Measurements from ENCODE around the gene MAGEA2. TPM values are rescaled to one million over a fixed set of nuclear protein-coding genes. Genes with fewer than 3 reads are reported as not detected.
"Not testable (repeated sequence)": the region's sequence is repeated elsewhere in the genome, so short reads cannot be mapped to it uniquely, and the experiment has no call there.

MAGEA2 gene
- total RNA-seq, 3 donors from 2014 or later: not detected

GRCh38 chrX:152738560-152738959 is 15.1 kb downstream of the MAGEA2 start:
- Histone ChIP-seq H3K9me3 (no peaks in the 10 kb centered on the region), H3K4me3 (no peak overlapping the region), H3K4me1 (ENCODE audit: low read depth) (no peaks in the 10 kb centered on the region), H3K36me3 (ENCODE audit: low read depth) (no peaks in the 10 kb centered on the region)
- TF ChIP-seq, protein P1, sequence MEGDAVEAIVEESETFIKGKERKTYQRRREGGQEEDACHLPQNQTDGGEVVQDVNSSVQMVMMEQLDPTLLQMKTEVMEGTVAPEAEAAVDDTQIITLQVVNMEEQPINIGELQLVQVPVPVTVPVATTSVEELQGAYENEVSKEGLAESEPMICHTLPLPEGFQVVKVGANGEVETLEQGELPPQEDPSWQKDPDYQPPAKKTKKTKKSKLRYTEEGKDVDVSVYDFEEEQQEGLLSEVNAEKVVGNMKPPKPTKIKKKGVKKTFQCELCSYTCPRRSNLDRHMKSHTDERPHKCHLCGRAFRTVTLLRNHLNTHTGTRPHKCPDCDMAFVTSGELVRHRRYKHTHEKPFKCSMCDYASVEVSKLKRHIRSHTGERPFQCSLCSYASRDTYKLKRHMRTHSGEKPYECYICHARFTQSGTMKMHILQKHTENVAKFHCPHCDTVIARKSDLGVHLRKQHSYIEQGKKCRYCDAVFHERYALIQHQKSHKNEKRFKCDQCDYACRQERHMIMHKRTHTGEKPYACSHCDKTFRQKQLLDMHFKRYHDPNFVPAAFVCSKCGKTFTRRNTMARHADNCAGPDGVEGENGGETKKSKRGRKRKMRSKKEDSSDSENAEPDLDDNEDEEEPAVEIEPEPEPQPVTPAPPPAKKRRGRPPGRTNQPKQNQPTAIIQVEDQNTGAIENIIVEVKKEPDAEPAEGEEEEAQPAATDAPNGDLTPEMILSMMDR (IDR thresholded peaks at IDR 0.05): no peak
- intact Hi-C loops (cut with DNase I, micrococcal nuclease): no loop called here
- ATAC-seq (no peak), DNase-seq (no peak)

GRCh38 chrX:152736528-152736927 is 17.1 kb downstream of the MAGEA2 start:
- H3K4me1 ChIP-seq (ENCODE audit: low read depth); H3K36me3 ChIP-seq (ENCODE audit: low read depth); DNase-seq; ATAC-seq; intact Hi-C loops (cut with DNase I, micrococcal nuclease); H3K4me3 ChIP-seq; H3K9me3 ChIP-seq: not testable (repeated sequence)

- intact Hi-C loops (cut with DNase I, micrococcal nuclease): no loop called here
- ATAC-seq (no peak), DNase-seq (no peak)
- TF ChIP-seq, protein P1 (IDR thresholded peaks at IDR 0.05): no peak
- no peaks in the 10 kb centered on the region for H3K4me1 ChIP-seq (ENCODE audit: low read depth)
- H3K9me3 ChIP-seq: no peaks in the 10 kb centered on the region
- H3K4me3 ChIP-seq: no peak overlapping the region
- H3K36me3 ChIP-seq (ENCODE audit: low read depth): no peaks in the 10 kb centered on the region
These were observed 17.7 kb downstream of the MAGEA2 start for GRCh38 chrX:152735860-152736511.

DNA sequence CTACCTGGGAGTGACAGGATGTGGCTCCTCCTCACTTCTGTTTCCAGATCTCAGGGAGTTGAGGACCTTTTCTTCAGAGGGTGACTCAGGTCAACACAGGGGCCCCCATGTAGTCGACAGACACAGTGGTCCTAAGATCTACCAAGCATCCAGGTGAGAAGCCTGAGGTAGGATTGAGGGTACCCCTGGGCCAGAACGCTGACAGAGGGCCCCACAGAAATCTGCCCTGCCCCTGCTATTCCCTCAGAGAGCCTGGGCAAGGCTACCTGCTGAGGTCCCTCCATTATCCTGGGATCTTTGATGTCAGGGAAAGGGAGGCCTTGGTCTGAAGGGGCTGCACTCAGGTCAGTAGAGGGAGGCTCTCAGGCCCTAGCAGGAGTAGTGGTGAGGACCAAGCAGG is 18.5 kb downstream of the MAGEA2 start:
- intact Hi-C loops (cut with DNase I, micrococcal nuclease): no loop called here
- no peak overlapping the region for H3K4me3 ChIP-seq
- ATAC-seq (no peak), DNase-seq (no peak)
- H3K9me3 ChIP-seq: no peaks in the 10 kb centered on the region
- TF ChIP-seq, protein P1 (IDR thresholded peaks at IDR 0.05): no peak
- H3K36me3 ChIP-seq (ENCODE audit: low read depth): no peaks in the 10 kb centered on the region
- no peaks in the 10 kb centered on the region for H3K4me1 ChIP-seq (ENCODE audit: low read depth)

DNA sequence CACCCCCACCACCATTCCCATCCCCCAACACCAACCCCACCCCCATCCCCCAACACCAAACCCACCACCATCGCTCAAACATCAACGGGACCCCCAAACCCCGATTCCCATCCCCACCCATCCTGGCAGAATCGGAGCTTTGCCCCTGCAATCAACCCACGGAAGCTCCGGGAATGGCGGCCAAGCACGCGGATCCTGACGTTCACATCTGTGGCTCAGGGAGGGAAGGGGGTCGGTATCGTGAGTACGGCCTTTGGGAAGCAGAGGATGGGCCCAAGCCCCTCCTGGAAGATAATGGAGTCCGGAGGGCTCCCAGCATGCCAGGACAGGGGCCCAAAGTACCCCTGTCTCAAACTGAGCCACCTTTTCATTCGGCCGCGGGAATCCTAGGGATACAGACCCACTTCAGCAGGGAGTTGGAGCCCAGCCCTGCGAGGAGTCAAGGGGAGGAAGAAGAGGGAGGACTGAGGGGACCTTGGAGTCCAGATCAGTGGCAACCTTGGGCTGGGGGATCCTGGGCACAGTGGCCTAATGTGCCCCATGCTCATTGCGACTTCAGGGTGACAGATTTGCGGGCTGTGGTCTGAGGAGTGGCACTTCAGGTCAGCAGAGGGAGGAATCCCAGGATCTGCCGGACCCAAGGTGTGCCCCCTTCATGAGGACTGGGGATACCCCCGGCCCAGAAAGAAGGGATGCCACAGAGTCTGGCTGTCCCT is 19.3 kb downstream of the MAGEA2 start:
- H3K4me1 ChIP-seq (ENCODE audit: low read depth); H3K4me3 ChIP-seq; DNase-seq; H3K36me3 ChIP-seq (ENCODE audit: low read depth); intact Hi-C loops (cut with DNase I, micrococcal nuclease); H3K9me3 ChIP-seq; ATAC-seq: not testable (repeated sequence)

- no peaks in the 10 kb centered on the region for H3K4me1 ChIP-seq (ENCODE audit: low read depth)
- H3K4me3 ChIP-seq: no peak within 1 kb of the TSS
- no peaks in the 10 kb centered on the region for H3K9me3 ChIP-seq
- intact Hi-C loops (cut with DNase I, micrococcal nuclease): no loop called here
- TF ChIP-seq, protein P1 (IDR thresholded peaks at IDR 0.05): no peak
- ATAC-seq (no peak), DNase-seq (no peak)
- no peaks in the 10 kb centered on the region for H3K36me3 ChIP-seq (ENCODE audit: low read depth)
These were observed 20.2 kb downstream of the MAGEA2 start, which contains the start of the genes CSAG1 and MAGEA12 for GRCh38 chrX:152733261-152733975. Gene CSAG1 (minus strand): TSS chrX:152733721. CDS start chrX:152732460, 1,261 bp downstream. Gene MAGEA12 (plus strand): TSS chrX:152733757. CDS start chrX:152736162, 2,405 bp downstream.
